Measurements from ENCODE around the gene PLA2G3.

GRCh38 chr22:31092161-31092560, 48.1 kb downstream of the PLA2G3 start:
- no peak for TF ChIP-seq EZH2 (IDR thresholded peaks at IDR 0.05; ENCODE audit: borderline replicate concordance, low read depth, low read length, severe bottlenecking)
- TF ChIP-seq, protein P1, sequence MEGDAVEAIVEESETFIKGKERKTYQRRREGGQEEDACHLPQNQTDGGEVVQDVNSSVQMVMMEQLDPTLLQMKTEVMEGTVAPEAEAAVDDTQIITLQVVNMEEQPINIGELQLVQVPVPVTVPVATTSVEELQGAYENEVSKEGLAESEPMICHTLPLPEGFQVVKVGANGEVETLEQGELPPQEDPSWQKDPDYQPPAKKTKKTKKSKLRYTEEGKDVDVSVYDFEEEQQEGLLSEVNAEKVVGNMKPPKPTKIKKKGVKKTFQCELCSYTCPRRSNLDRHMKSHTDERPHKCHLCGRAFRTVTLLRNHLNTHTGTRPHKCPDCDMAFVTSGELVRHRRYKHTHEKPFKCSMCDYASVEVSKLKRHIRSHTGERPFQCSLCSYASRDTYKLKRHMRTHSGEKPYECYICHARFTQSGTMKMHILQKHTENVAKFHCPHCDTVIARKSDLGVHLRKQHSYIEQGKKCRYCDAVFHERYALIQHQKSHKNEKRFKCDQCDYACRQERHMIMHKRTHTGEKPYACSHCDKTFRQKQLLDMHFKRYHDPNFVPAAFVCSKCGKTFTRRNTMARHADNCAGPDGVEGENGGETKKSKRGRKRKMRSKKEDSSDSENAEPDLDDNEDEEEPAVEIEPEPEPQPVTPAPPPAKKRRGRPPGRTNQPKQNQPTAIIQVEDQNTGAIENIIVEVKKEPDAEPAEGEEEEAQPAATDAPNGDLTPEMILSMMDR (IDR thresholded peaks at IDR 0.05; ENCODE audit: borderline replicate concordance, extremely low read depth, low read length, poor library complexity, severe bottlenecking) = no peak

Data from DND-41 (cell line).